ENCODE measurements around the gene LRRTM4.

The LRRTM4 gene

DNA sequence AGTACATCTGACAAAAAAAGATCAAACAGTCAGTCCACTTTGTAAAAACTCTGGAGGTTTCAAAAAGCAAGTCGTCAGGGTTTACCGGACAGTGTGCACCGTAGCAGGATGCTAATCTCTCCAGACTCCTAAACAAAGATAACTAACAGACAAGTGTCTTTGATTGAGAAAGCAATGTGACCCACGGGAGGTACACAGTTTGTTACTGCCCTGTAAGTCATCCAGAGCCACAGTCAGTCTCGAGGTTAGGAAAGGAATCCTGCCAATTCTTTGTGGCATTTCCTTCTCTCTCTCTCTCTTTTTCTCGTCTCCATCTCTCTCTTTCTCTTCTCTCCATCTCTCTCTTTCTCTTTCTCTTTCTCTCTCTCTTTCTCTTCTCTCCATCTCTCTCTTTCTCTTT, 42.8 kb downstream of the LRRTM4 start (continued):
- TF ChIP-seq, protein P1, sequence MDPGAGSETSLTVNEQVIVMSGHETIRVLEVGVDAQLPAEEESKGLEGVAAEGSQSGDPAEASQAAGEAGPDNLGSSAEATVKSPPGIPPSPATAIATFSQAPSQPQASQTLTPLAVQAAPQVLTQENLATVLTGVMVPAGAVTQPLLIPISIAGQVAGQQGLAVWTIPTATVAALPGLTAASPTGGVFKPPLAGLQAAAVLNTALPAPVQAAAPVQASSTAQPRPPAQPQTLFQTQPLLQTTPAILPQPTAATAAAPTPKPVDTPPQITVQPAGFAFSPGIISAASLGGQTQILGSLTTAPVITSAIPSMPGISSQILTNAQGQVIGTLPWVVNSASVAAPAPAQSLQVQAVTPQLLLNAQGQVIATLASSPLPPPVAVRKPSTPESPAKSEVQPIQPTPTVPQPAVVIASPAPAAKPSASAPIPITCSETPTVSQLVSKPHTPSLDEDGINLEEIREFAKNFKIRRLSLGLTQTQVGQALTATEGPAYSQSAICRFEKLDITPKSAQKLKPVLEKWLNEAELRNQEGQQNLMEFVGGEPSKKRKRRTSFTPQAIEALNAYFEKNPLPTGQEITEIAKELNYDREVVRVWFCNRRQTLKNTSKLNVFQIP (CRISPR knock-in tag; IDR thresholded peaks at IDR 0.05; ENCODE audit: borderline replicate concordance, low read depth): no peak
- TF ChIP-seq PPARA (CRISPR knock-in tag; IDR thresholded peaks at IDR 0.05; ENCODE audit: borderline replicate concordance): no peak
- TF ChIP-seq ESRRG (CRISPR knock-in tag; IDR thresholded peaks at IDR 0.05): no peak
- TF ChIP-seq ZFP3 (CRISPR knock-in tag; IDR thresholded peaks at IDR 0.05): no peak
- TF ChIP-seq ARNTL (CRISPR knock-in tag; IDR thresholded peaks at IDR 0.05; ENCODE audit: borderline replicate concordance, low read depth): no peak

DNA sequence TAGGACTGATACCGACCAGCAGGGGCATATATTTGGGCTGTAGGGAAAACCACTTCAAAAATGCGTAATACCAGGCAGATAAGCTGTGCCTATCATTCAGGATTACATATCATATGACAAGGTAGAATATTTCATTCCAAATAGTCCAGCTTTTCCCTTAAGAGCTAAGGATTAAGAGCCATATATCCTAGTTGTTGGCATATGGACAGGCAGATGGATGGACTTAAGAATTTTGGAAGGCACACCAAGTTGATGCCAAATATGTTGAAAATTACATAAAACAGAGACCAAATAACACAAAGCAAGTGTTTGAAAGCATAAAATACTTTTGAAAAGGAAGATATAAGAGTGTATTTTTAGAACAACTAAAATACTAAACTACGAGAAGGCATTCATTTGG, 52.1 kb downstream of the LRRTM4 start:
- TF ChIP-seq, protein P2, sequence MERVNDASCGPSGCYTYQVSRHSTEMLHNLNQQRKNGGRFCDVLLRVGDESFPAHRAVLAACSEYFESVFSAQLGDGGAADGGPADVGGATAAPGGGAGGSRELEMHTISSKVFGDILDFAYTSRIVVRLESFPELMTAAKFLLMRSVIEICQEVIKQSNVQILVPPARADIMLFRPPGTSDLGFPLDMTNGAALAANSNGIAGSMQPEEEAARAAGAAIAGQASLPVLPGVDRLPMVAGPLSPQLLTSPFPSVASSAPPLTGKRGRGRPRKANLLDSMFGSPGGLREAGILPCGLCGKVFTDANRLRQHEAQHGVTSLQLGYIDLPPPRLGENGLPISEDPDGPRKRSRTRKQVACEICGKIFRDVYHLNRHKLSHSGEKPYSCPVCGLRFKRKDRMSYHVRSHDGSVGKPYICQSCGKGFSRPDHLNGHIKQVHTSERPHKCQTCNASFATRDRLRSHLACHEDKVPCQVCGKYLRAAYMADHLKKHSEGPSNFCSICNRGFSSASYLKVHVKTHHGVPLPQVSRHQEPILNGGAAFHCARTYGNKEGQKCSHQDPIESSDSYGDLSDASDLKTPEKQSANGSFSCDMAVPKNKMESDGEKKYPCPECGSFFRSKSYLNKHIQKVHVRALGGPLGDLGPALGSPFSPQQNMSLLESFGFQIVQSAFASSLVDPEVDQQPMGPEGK (CRISPR knock-in tag; IDR thresholded peaks at IDR 0.05; ENCODE audit: borderline replicate concordance): no peak
- TF ChIP-seq, protein P3, sequence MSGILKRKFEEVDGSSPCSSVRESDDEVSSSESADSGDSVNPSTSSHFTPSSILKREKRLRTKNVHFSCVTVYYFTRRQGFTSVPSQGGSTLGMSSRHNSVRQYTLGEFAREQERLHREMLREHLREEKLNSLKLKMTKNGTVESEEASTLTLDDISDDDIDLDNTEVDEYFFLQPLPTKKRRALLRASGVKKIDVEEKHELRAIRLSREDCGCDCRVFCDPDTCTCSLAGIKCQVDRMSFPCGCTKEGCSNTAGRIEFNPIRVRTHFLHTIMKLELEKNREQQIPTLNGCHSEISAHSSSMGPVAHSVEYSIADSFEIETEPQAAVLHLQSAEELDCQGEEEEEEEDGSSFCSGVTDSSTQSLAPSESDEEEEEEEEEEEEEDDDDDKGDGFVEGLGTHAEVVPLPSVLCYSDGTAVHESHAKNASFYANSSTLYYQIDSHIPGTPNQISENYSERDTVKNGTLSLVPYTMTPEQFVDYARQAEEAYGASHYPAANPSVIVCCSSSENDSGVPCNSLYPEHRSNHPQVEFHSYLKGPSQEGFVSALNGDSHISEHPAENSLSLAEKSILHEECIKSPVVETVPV (CRISPR knock-in tag; IDR thresholded peaks at IDR 0.05): no peak
- no peak for TF ChIP-seq ZNF8 (CRISPR knock-in tag; IDR thresholded peaks at IDR 0.05)
- no peak for TF ChIP-seq ZFP3 (CRISPR knock-in tag; IDR thresholded peaks at IDR 0.05)
- TF ChIP-seq TOX (CRISPR knock-in tag; IDR thresholded peaks at IDR 0.05; ENCODE audit: borderline replicate concordance): no peak
- no peak for ATAC-seq

DNA sequence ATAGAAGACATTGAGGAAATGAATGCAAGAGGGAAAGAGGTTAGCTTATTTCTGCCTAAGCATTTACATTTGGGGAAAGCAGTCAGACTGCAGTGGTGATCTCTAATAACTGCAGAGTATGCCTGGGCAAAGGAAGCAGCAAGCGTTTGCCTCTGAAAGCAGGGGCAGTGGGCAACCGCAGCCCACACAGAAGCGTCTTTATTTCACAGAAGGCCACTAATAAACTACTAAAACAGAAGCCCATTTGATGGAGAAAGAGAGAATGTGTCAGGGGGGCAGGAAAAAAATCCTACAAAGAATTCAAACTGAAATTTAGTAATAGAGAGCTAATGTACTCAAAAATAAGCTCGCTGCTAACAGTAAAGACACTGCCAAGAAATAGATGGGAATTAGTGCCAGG, 53.1 kb downstream of the LRRTM4 start:
- ATAC-seq: no peak
- TF ChIP-seq ZC3H10 (CRISPR knock-in tag; IDR thresholded peaks at IDR 0.05) (no peak), ZFP3 (CRISPR knock-in tag; IDR thresholded peaks at IDR 0.05) (no peak), GLIS3 (CRISPR knock-in tag; IDR thresholded peaks at IDR 0.05) (no peak), ZNF8 (CRISPR knock-in tag; IDR thresholded peaks at IDR 0.05) (no peak), SNAI2 (CRISPR knock-in tag; IDR thresholded peaks at IDR 0.05) (no peak), ARNTL (CRISPR knock-in tag; IDR thresholded peaks at IDR 0.05; ENCODE audit: borderline replicate concordance, low read depth) (no peak), CSDC2 (CRISPR knock-in tag; IDR thresholded peaks at IDR 0.05) (no peak), TOX (CRISPR knock-in tag; IDR thresholded peaks at IDR 0.05; ENCODE audit: borderline replicate concordance) (no peak), RARB (CRISPR knock-in tag; IDR thresholded peaks at IDR 0.05) (no peak), ZNF70 (CRISPR knock-in tag; IDR thresholded peaks at IDR 0.05) (no peak), ESRRG (CRISPR knock-in tag; IDR thresholded peaks at IDR 0.05) (no peak), TCF4 (CRISPR knock-in tag; IDR thresholded peaks at IDR 0.05; ENCODE audit: borderline replicate concordance) (no peak), PPARA (CRISPR knock-in tag; IDR thresholded peaks at IDR 0.05; ENCODE audit: borderline replicate concordance) (no peak), ZFP30 (CRISPR knock-in tag; IDR thresholded peaks at IDR 0.05) (no peak)
- TF ChIP-seq, protein P3 (CRISPR knock-in tag; IDR thresholded peaks at IDR 0.05): no peak

DNA sequence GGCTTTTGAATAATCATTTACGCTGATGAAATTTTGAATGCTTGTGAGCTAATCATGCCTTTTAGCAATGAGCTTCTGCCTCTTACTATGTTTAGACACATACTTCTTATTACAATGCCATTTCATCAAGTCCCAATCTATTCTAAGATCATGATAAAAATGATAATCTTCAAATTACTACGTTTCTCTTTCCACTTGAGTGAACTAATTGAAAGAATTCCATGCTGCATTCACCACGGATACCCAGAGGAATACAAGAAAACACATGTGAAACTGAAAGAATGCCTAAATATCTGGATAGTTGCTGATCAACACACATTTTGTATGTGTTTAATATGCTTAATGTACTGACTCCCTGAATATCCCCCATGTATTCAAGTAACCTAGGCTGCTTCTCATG, 62.3 kb downstream of the LRRTM4 start:
- TF ChIP-seq CSDC2 (CRISPR knock-in tag; IDR thresholded peaks at IDR 0.05): no peak
- 0 out of 2 replicates have a peak, but pooled peaks have one; percentile 36 for TF ChIP-seq ZNF70 (CRISPR knock-in tag; IDR thresholded peaks at IDR 0.05)
- no peak for ATAC-seq

DNA sequence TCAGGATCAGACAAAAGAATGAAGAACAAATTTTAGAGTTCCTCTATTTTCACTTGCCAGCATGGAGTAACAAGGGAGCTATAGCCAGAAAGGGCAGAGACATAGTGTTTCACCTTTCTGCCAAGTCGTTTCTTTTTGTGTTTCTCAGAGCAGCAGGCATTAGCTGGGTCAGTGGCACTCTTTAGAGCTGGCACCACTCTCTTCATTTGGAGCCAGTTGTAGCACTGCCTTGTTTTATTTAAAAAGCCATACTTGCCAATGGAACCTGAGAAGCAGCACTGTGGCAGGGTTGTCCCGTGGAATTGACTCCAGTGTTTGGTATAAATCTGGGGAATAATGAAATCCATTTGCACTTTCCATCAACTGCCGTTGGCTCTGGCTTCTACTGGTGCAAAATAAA, 64.0 kb downstream of the LRRTM4 start:
- TF ChIP-seq, protein P3 (CRISPR knock-in tag; IDR thresholded peaks at IDR 0.05): no peak
- TF ChIP-seq SNAI2 (CRISPR knock-in tag; IDR thresholded peaks at IDR 0.05) (no peak), RARB (CRISPR knock-in tag; IDR thresholded peaks at IDR 0.05) (no peak), PPARA (CRISPR knock-in tag; IDR thresholded peaks at IDR 0.05; ENCODE audit: borderline replicate concordance) (no peak), ARNTL (CRISPR knock-in tag; IDR thresholded peaks at IDR 0.05; ENCODE audit: borderline replicate concordance, low read depth) (no peak)
- TF ChIP-seq, protein P4, sequence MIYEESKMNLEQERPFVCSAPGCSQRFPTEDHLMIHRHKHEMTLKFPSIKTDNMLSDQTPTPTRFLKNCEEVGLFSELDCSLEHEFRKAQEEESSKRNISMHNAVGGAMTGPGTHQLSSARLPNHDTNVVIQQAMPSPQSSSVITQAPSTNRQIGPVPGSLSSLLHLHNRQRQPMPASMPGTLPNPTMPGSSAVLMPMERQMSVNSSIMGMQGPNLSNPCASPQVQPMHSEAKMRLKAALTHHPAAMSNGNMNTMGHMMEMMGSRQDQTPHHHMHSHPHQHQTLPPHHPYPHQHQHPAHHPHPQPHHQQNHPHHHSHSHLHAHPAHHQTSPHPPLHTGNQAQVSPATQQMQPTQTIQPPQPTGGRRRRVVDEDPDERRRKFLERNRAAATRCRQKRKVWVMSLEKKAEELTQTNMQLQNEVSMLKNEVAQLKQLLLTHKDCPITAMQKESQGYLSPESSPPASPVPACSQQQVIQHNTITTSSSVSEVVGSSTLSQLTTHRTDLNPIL (CRISPR knock-in tag; IDR thresholded peaks at IDR 0.05; ENCODE audit: low read depth): no peak
- no peak for ATAC-seq
